ENCODE measurements around the gene MAU2. TPM values are rescaled to one million over a fixed set of nuclear protein-coding genes. Genes with fewer than 3 reads are reported as not detected.
A peak's percentile ranks its signal among the peaks of the same experiment; 100 is the strongest.

The MAU2 gene
- total and polyA plus RNA-seq, 2 of the 8 experiments (the other 6 are each of a cell fraction or from before 2014, with no cell fraction given): 32.0 to 40.8 TPM

- TF ChIP-seq KDM4A (IDR thresholded peaks at IDR 0.05; ENCODE audit: low read depth, low read length, severe bottlenecking) (no peak), POLR2AphosphoS5 (IDR thresholded peaks at IDR 0.05; ENCODE audit: low read depth, low read length) (no peak), NRF1 (IDR thresholded peaks at IDR 0.05; ENCODE audit: low read depth, low read length) (no peak), PHF8 (conservative IDR thresholded peaks at IDR 0.05; ENCODE audit: low read depth, low read length) (no peak), SP1 (IDR thresholded peaks at IDR 0.05; ENCODE audit: low read depth, low read length) (0 out of 2 replicates have a peak, but pooled peaks have one; percentile 50), POLR2A (IDR thresholded peaks at IDR 0.05; ENCODE audit: control extremely low read depth in 1 of 2, low read depth in 2 of 2, low read length in 2 of 2) (no peak), CHD7 (IDR thresholded peaks at IDR 0.05; ENCODE audit: insufficient replicate concordance, low read length) (no peak), RBBP5 (IDR thresholded peaks at IDR 0.05; ENCODE audit: borderline replicate concordance, low read depth, low read length) (no peak), NANOG (IDR thresholded peaks at IDR 0.05; ENCODE audit: insufficient read depth, low read depth, low read length, poor library complexity, severe bottlenecking) (no peak)
Measured at GRCh38 chr19:19366434-19367396, 46.1 kb downstream of the MAU2 start (continued).
